GM12801 (cell line): ENCODE measurements around the gene SPRR5.

ENCODE experiments used
- TF ChIP-seq, protein P1 (sequence below): IDR thresholded peaks from one replicate; pipeline ENCODE4 v1.5.1; 2011; ENCODE audit warnings: control low read depth; ENCODE audit not compliant: insufficient read length; ENCODE audit errors: extremely low read depth

SPRR5 gene

DNA sequence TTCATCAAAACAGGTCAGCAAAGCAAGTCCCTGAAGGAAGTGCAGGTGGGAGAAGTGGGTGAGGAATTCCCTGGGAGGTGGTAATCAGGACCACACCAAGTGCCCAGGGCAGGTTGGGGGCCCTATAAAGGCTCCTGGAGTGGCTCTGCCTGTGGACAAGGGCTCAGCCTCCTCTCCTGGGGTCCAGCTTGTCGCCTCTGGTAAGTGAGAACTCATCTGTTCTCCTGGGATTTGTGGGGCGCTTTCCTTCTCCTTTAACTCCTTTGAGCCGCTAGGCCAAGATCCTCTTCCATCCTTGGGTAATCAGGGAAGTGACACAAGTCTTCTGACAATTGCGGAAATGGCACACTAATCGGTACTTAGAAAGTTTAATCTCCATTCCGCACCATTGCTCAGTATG lies 23.5 kb downstream of the SPRR5 start, which contains the start of gene SPRR4:
TSS of gene SPRR4 (plus strand) at position 154 of the 400 bp plus-strand sequence. CDS start 1,243 bp downstream, outside the sequence.
- TF ChIP-seq, protein P1, sequence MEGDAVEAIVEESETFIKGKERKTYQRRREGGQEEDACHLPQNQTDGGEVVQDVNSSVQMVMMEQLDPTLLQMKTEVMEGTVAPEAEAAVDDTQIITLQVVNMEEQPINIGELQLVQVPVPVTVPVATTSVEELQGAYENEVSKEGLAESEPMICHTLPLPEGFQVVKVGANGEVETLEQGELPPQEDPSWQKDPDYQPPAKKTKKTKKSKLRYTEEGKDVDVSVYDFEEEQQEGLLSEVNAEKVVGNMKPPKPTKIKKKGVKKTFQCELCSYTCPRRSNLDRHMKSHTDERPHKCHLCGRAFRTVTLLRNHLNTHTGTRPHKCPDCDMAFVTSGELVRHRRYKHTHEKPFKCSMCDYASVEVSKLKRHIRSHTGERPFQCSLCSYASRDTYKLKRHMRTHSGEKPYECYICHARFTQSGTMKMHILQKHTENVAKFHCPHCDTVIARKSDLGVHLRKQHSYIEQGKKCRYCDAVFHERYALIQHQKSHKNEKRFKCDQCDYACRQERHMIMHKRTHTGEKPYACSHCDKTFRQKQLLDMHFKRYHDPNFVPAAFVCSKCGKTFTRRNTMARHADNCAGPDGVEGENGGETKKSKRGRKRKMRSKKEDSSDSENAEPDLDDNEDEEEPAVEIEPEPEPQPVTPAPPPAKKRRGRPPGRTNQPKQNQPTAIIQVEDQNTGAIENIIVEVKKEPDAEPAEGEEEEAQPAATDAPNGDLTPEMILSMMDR: no peak

- TF ChIP-seq, protein P1: no peak
Observed at GRCh38 chr1:152972196-152972886, 25.3 kb downstream of the SPRR5 start.

GRCh38 chr1:152976688-152977087 lies 29.7 kb downstream of the SPRR5 start:
- TF ChIP-seq, protein P1: no peak

- TF ChIP-seq, protein P1: no peak
Observed at GRCh38 chr1:152977614-152978013, 30.6 kb downstream of the SPRR5 start.

DNA sequence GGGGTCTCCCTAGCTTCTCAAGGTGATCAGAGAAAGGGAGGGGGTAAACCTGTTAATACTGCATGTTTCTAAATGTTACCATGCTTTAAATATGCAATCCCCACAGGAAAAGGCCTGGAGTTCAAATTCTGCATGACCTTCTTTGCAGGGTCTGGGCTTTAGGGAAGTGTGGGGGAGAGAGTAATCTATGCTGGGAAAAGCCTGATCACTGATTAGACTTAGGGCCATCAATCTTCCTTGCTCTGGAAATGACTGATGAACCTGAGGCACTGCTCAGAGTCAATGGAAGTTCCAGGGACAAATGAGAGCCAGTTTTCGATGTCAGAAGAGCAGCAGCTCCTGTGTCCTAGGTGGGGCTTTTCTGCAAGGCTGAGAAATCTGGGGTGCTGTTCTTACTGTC lies 33.7 kb downstream of the SPRR5 start:
- TF ChIP-seq, protein P1: no peak

DNA sequence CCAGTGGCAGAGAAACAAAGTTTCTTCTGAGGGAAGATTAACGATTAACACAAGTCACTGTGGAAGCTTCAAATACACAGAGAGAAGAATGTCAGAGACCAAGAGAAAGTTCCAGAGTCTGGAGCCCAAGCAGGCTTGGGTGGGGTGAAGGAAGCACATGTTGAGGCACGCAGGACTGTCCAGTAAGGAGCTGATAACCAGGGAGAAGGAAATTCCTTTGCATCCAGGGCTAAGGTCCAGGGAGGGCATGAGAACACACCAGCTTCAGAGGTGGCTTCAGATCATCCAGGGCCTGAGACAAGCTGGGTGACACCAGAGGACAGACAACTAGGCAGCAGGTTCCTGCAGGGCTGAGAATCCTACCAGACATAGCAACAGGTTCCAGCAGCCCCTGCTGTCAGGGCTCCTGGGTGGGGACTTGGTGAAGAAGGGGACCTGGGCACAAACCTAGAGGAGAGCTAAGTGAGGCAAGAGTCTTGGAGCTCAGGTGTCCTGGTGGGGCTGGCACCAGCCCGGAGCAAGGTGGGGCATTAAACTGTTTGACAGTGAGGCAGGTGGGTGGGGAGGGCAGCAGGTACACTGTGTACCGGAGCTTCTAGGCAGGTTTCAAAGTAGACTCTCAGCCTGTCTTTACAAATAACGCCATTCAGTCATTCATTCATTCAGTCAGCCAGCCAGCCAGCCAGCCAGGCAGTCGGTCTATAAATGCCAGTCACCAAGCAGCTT lies 34.3 kb downstream of the SPRR5 start:
- TF ChIP-seq, protein P1: no peak

- TF ChIP-seq, protein P1: no peak
Observed at GRCh38 chr1:152982076-152982475, 35.1 kb downstream of the SPRR5 start.
